Neuron (in vitro differentiated cells): ENCODE results near the gene TCF7L2.

Experiments used
- H2AFZ ChIP-seq: one replicate; pipeline ENCODE4 v1.6.1; 2013; ENCODE audit warnings: low read depth, mild to moderate bottlenecking, inconsistent platforms, low read length, moderate library complexity
- H3K27me3 ChIP-seq: one replicate; pipeline ENCODE4 v1.6.1; 2013; ENCODE audit warnings: low read length; ENCODE audit not compliant: insufficient read depth
- H3K36me3 ChIP-seq: one replicate; pipeline ENCODE4 v1.6.1; 2013; ENCODE audit warnings: low read length; ENCODE audit not compliant: insufficient read depth
- H3K4me1 ChIP-seq: one replicate; pipeline ENCODE4 v1.6.1; 2013; ENCODE audit warnings: low read length; ENCODE audit not compliant: insufficient read depth
- H3K4me3 ChIP-seq: 2 replicates; pipeline ENCODE4 v1.5.1; 2013; ENCODE audit warnings: mild to moderate bottlenecking, low read length, moderate library complexity
- H3K9me3 ChIP-seq: one replicate; pipeline ENCODE4 v1.6.1; 2013; ENCODE audit warnings: low read length

Gene TCF7L2

DNA sequence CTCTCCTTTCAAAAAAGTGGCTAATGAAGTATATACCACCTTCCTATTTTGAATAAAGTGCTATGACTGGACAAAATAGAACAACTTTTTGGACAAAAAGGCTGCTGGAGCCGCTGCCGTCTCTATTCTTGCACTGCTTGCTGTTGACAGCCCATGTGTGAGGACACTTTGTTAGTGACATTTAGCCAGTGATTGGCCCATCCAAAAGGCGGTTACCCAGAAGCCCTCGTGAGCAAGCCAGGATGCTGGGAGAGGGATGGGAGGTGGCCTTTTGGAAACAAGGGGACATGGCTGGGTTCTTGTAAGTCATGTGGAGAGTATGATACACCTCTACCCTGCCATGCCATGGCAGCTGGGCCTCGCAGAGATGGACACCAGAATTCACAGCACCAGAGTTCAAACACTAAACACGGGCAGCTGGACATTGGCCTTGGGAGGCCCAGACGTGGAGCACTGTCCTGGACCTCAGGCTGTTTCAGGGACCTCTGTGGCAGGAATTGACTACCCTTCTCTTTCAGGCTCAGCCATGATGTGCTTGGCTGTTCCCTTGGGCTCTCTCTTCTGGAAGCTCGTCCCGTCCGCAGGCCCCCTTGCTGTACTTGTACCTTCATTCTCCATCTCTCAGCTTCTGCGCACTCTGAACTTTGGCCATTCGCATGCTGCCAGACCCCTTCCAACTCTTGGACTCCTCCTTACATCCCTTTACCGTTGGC is 118.3 kb downstream of the TCF7L2 start:
- H2AFZ ChIP-seq, result no peak overlapping the region
- H3K4me1 ChIP-seq, result peaks cover 3% of the 10 kb centered on the region
- no peaks in the 10 kb centered on the region for H3K27me3 ChIP-seq
- H3K36me3 ChIP-seq, result peaks cover 4% of the 10 kb centered on the region
- H3K4me3 ChIP-seq, result no peak overlapping the region
- H3K9me3 ChIP-seq, result peaks cover 2% of the 10 kb centered on the region

DNA sequence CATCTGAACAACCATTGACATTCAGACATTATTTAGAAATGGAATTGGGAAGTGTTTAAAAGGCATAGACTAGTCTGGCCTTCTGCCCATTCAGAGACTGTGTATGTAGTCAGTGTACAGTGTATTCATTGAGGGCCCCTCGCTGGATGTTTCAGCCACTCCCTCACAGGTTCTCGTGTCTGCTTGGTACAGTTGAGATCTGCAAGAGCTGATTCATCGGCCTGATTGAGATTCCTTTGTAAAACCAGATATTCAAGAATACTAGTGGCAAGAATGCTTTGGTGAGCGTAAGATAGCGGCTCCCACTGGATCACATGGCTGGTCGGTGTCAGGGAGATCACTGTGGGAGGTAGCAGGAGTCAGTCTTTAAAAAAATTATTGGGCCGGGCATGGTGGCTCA is 119.5 kb downstream of the TCF7L2 start:
- no peak overlapping the region for H3K4me3 ChIP-seq
- peaks cover 2% of the 10 kb centered on the region for H3K9me3 ChIP-seq
- H2AFZ ChIP-seq, result no peak overlapping the region
- H3K4me1 ChIP-seq, result no peaks in the 10 kb centered on the region
- H3K27me3 ChIP-seq, result no peaks in the 10 kb centered on the region
- H3K36me3 ChIP-seq, result peaks cover 4% of the 10 kb centered on the region

DNA sequence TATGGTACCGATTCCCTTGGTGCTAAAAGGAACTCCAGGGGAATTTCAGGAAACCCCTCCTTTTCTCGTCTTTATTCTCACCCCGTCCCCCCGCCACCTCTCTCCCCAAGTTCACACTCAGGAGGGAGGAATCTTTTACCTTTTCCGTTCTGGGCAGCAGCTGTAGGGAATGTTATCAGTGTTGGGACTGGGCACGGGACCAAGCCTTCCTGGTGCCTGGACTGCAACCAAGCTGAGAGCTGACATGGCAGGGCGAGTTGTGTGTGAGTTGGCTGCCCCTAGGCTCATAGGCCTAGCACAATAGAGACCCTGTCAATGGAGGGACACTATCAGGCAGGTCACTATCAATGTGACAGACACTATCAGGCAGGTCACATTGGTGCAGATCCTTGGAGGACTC is 121.4 kb downstream of the TCF7L2 start:
- peaks cover 4% of the 10 kb centered on the region for H3K36me3 ChIP-seq

DNA sequence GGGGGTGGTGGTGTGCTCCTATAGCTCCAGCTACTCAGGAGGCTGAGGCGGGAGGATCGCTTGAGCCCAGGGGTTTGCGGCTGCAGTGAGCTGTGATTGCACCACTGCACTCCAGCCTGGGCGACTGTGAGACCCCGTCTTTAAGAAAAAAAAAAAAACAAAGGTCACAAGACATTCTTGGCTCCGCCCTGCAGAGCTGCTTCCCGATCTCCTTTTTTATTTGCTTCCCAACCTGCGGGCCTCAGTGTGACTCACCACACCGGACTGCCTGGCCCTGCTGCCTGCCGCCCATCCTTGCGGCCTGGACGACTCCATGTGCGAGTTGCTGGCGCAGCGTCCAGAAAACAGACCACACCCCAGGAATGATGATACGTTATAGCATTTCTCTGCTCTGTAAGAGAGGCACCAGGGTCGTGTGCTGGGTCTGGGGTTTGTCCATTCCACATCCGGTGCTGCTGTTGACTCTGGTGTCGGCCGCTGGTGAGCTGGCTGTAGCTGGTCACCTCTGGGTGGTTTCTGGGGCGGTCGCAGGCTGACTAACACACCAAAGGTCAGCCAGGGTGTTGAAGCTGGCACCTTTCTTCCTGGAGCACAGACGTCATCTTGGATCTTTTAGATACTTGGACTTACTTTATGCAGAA is 123.6 kb downstream of the TCF7L2 start:
- Histone ChIP-seq H3K36me3 (peaks cover 8% of the 10 kb centered on the region), H3K4me3 (no peak overlapping the region), H3K4me1 (no peaks in the 10 kb centered on the region), H3K27me3 (no peaks in the 10 kb centered on the region), H2AFZ (no peak overlapping the region), H3K9me3 (peaks cover 2% of the 10 kb centered on the region)

More for the DNA sequence above, 121.4 kb downstream of the TCF7L2 start:
- Histone ChIP-seq H2AFZ (no peak overlapping the region), H3K9me3 (peaks cover 2% of the 10 kb centered on the region), H3K4me1 (no peaks in the 10 kb centered on the region), H3K4me3 (no peak overlapping the region), H3K27me3 (no peaks in the 10 kb centered on the region)

DNA sequence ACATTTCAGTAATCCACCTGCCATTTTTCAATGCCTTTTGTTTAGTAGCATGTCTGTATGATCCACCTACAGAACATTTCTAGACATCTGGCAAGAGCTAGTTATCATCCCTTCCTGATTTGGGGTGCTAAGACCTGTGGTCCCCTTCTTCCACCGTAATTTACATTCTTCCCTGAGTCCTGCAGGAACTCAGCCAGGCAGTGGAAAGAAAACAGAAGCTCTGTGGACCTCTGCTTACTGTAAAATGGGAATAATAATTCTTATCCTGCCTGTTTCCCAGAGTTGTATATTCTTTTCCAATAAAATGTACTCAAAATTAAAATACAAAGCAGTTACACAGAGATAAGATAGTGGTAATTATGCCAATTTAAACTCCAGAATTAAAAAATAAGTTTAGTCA is 126.9 kb downstream of the TCF7L2 start:
- Histone ChIP-seq H3K4me3 (no peak overlapping the region), H3K27me3 (no peaks in the 10 kb centered on the region), H3K9me3 (no peaks in the 10 kb centered on the region), H3K4me1 (no peaks in the 10 kb centered on the region), H2AFZ (no peak overlapping the region), H3K36me3 (peaks cover 4% of the 10 kb centered on the region)

DNA sequence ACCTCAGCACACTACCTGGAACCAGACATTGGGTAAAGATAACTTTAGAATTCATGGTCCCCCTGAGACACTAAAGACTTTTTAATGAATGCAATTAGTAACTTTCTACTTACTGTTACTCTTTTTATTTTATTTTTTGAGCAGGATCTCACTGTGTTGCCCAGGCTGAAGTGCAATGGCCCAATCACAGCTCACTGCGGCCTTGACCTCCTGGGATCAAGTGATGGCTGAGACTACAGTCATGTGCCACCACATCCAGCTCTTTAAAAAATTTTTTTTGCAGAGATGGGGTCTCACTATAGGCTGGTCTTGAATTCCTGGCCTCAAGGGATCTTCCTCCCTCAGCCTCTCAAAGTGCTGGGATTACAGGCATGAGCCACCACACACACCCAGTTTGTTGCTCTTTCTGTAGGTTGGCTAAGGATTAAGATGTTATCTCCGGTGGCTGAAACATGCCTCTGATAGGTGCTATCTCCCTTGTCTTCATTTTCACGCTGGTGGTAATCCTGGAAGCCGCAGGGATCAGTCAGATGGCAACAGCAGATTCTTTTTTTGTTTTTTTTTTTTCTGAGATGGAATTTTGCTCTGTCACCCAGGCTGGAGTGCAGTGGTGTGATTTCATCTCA is 128.3 kb downstream of the TCF7L2 start:
- Histone ChIP-seq H2AFZ (no peak overlapping the region), H3K4me3 (no peak overlapping the region), H3K4me1 (no peaks in the 10 kb centered on the region), H3K9me3 (no peaks in the 10 kb centered on the region), H3K27me3 (no peaks in the 10 kb centered on the region), H3K36me3 (peaks cover 4% of the 10 kb centered on the region)

DNA sequence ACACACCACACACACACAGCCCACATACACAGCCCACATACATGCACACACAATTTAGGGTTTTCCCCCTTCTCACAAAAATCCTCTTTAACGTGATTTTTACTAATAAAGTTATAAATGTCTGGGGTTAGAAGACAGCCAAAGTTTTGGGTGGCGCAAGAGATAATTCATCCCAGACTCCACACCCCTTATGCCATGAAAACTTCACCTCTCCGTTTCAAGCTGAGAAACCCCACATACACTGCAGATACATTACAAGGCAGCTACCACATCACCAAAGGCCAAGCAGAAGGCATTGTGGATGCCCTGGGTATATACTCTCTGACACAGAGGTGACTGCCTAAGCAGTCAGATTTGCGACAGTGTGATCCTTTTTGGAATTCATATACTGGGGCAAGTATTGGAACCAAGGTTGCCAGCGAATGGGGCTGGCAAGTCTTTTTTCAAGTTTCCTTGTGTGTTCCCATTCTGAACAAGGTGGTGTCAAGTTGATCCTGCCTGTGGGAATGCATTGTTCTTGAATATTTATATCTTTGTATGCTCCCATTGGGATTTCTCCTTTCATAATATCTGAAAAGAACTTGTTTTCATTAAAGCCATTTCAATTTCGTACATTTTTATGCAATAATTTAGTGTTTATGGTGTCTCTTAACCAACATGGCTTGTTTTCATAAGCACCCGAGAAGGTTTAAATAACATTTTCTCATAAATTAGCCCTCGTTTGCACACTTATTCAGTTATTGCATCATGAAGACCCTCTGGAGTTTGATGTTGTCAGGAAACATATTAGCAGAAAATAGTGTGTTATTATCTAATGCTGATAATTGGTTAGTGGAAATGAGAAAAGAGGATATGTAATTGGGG is 130.2 kb downstream of the TCF7L2 start:
- no peak overlapping the region for H3K4me3 ChIP-seq

DNA sequence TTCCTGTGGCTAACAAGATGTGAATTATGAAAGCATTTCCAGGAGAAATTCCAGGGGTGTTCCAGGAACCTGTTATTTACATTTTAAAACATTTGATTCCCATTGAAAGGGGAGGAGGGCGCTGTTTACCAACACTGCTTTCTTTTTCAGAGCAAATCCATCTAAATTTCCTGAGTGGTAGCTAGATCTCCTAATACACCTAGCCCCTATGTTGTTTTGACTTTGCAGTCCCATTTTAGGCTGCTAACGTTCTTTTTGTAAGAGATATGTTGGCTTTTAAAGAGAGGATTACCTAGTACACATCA is 130.8 kb downstream of the TCF7L2 start:
- Histone ChIP-seq H3K36me3 (peaks cover 4% of the 10 kb centered on the region), H3K27me3 (no peaks in the 10 kb centered on the region), H3K4me3 (no peak overlapping the region), H3K9me3 (no peaks in the 10 kb centered on the region), H2AFZ (no peak overlapping the region), H3K4me1 (no peaks in the 10 kb centered on the region)

More for the DNA sequence above, 130.2 kb downstream of the TCF7L2 start:
- Histone ChIP-seq H3K4me1 (no peaks in the 10 kb centered on the region), H2AFZ (no peak overlapping the region), H3K27me3 (no peaks in the 10 kb centered on the region), H3K9me3 (no peaks in the 10 kb centered on the region), H3K36me3 (peaks cover 4% of the 10 kb centered on the region)

DNA sequence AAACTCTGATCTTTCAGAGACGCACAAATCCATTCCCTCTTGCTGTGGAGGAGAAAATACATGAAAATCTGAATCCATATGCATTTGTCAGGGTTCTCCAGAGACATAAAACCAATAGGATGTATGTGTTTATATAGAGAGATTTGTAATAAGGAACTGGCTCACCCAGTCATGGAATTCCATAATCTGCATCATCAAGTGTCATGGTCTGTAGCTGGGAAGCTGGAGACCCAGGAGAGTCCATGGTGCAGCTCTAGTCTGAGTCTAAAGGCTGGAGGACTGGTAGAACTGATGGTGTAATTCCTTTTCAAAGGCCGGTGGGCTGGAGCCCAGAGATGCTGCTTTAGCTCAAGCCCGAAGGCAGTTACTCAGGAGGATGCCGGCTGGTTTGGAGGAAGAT is 134.0 kb downstream of the TCF7L2 start:
- no peak overlapping the region for H2AFZ ChIP-seq
- H3K36me3 ChIP-seq, result no peaks in the 10 kb centered on the region
- H3K27me3 ChIP-seq, result no peaks in the 10 kb centered on the region
- no peak overlapping the region for H3K4me3 ChIP-seq
- no peaks in the 10 kb centered on the region for H3K9me3 ChIP-seq
- H3K4me1 ChIP-seq, result peaks cover 14% of the 10 kb centered on the region

DNA sequence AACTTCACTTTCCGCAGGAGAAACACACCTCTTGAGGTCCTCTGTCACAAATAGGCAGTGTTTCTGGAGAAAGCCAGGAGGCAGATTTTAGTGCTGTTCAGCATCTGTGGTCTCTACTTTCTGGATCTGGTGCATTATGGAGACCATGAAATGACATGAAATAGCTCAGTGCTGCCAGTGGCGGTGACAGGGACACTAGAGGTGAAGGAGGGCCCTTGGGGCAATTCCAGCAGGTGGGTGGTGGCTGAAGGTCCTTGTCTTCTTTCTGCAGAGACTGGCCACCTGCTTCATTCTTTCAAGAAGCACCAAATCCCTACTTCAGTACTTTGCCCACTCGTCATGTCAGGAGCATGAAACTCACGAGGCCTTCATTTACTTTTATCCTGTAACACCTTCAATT is 135.7 kb downstream of the TCF7L2 start:
- no peaks in the 10 kb centered on the region for H3K9me3 ChIP-seq
- H2AFZ ChIP-seq, result no peak overlapping the region
- no peaks in the 10 kb centered on the region for H3K36me3 ChIP-seq
- H3K4me1 ChIP-seq, result peaks cover 14% of the 10 kb centered on the region
- no peak overlapping the region for H3K4me3 ChIP-seq
- no peaks in the 10 kb centered on the region for H3K27me3 ChIP-seq

DNA sequence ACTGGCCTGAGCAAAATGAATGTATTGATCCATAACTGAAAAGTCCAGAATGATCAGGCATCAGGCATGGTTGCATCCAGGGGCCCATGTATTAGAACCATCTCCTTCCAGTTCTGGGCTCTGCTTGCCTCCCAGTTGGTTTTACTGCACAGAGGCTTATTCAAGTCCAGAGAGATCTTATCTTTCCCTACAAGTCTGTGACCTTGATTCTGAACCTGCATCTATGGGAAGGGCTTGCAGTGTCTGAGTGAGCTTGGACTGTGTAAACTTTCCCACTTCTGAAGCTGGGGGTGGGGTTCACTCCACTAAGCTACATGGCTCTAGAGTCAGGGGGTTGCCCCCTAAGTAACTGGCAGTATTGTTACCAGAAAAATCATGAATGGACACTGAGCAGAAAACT is 136.2 kb downstream of the TCF7L2 start:
- Histone ChIP-seq H3K9me3 (no peaks in the 10 kb centered on the region), H3K4me3 (no peak overlapping the region), H3K4me1 (peaks cover 14% of the 10 kb centered on the region), H3K27me3 (no peaks in the 10 kb centered on the region), H2AFZ (no peak overlapping the region), H3K36me3 (no peaks in the 10 kb centered on the region)

DNA sequence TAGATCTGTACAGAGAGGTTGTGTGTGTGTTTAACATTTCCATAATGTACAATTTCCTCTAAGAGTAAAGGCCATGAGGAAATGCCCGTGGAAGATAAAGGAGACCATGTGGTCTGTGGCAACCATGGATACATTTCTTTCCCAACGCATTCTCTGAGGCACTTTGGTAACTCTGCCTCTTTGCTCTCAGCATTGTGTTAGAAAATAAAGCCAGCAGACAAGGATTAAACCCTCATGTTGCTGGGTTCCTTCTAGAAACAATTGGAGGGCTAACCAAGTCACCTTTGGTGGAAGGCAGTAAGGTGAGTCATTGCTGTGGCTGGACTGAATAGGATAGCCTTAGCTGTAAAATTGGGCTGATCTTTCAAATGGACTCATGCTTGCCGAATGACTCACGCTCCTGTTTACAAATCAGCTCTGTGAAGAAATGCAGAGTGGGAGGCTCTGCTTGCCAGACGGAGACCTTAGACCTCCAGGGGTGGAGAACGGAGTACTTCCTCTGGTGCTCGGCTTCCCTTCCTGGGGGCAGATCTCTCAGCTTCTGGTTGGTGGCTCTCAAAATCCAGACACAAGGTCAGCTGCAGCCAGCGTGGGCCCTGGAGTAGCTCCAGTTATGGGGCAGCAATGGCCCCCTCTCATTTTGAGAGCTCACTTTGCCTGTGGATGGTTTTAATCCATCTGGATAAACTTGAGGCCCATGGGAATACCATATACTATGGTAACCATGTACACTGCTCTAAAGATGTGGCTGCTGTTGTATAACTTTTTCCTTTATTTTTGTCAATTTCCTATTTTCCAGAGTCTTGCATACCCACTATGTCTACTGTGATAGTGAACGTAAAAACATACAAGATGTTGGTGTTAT is 137.3 kb downstream of the TCF7L2 start:
- peaks cover 14% of the 10 kb centered on the region for H3K4me1 ChIP-seq
- H3K4me3 ChIP-seq, result no peak overlapping the region
- H3K27me3 ChIP-seq, result no peaks in the 10 kb centered on the region
- H3K36me3 ChIP-seq, result peaks cover 5% of the 10 kb centered on the region
- no peak overlapping the region for H2AFZ ChIP-seq
- no peaks in the 10 kb centered on the region for H3K9me3 ChIP-seq
